K562 (cell line): Measurements from ENCODE around the gene NPAS1. TPM values are rescaled to one million over a fixed set of nuclear protein-coding genes. Genes with fewer than 3 reads are reported as not detected.

ENCODE experiments used
- ATAC-seq: fragments of 200-7000 bp; cut with Tn5 transposase; 3 replicates; pipeline ENCODE4 v1.9.1; 2020; ENCODE audit warnings: moderate library complexity
- BruUV-seq: library from RNA; stranded (reverse); fragments of 400-500 nt; replicated peaks from 2 replicates; lab custom pipeline; 2021; lab: Mats Ljungman, UMichigan
- CTCF ChIA-PET: fragments of 300-600 bp; formaldehyde crosslinking; extraction: SDS; loops from one replicate; lab custom pipeline; 2021; ENCODE audit warnings: low intra/inter-chr PET ratio; lab: Yijun Ruan, JAX
- POLR2A ChIA-PET: fragments of 300-600, 350-650 bp; sonication (Branson Sonifier 250); formaldehyde crosslinking; extraction: SDS; loops from one replicate; lab custom pipeline; 2021; ENCODE audit warnings: antibody characterized with exemption, inconsistent platforms; lab: Yijun Ruan, JAX
- DNase-seq, 4 experiments: peaks; one replicate each; pipeline versions ENCODE4 v3.0.0 to v3.0.0-alpha.2; 2011 to 2018; ENCODE audit warnings: low spot score in 3 of 4, mixed read lengths in 3 of 4; ENCODE audit errors: extremely low read depth in 1 of 4
- FAIRE-seq: peaks from 2 replicates; lab custom pipeline; 2011; peaks lifted over from hg19 to GRCh38; lab: Jason Lieb, UNC
- H2AFZ ChIP-seq: 2 replicates; pipeline ENCODE4 v1.6.0; 2011; ENCODE audit warnings: low read depth, low read length, control low read depth, inconsistent platforms
- H3K27ac ChIP-seq: fragments of 200-600 bp; 3 replicates; pipeline ENCODE4 v1.8.0; 2011; ENCODE audit warnings: low read depth, mild to moderate bottlenecking, control low read depth, inconsistent platforms, low read length, moderate library complexity, mixed read lengths; ENCODE audit errors: extremely low read depth
- H3K27me3 ChIP-seq, 2 experiments: fragments of 300-600 bp in 1 of 2; 2 replicates in 1 of 2; 3 replicates in 1 of 2; pipeline versions ENCODE4 v1.6.0 to v1.8.0; 2011; ENCODE audit warnings: inconsistent platforms in 2 of 2, low read length in 2 of 2, mild to moderate bottlenecking in 1 of 2, mixed read lengths in 1 of 2, moderate library complexity in 1 of 2; ENCODE audit not compliant: control insufficient read depth in 2 of 2, insufficient read depth in 2 of 2
- H3K36me3 ChIP-seq: fragments of 300-600 bp; 3 replicates; pipeline ENCODE4 v1.8.0; 2011; ENCODE audit warnings: mild to moderate bottlenecking, low read length, inconsistent platforms; ENCODE audit not compliant: control insufficient read depth, insufficient read depth
- H3K4me1 ChIP-seq, 2 experiments: fragments of 200-600 bp in 1 of 2; replicated peaks in 1 of 2; 2 replicates in 1 of 2; 3 replicates in 1 of 2; pipeline versions ENCODE4 v1.5.1 to v1.8.0; 2011; ENCODE audit warnings: inconsistent platforms in 2 of 2, low read length in 2 of 2, mild to moderate bottlenecking in 1 of 2, mixed read lengths in 1 of 2, moderate library complexity in 1 of 2; ENCODE audit not compliant: control insufficient read depth in 2 of 2, insufficient read depth in 2 of 2
- H3K4me2 ChIP-seq: 2 replicates; pipeline ENCODE4 v1.6.1; 2011; ENCODE audit warnings: low read length, control low read depth, inconsistent platforms, mixed read lengths; ENCODE audit not compliant: insufficient read depth
- H3K4me3 ChIP-seq: fragments of 200-600 bp; sonication (generic), shearing (Covaris generic); 2 replicates; pipeline ENCODE4 v1.5.1; 2016; ENCODE audit warnings: control low read depth, inconsistent platforms
- H3K79me2 ChIP-seq: fragments of 200-600 bp; 3 replicates; pipeline ENCODE4 v1.8.0; 2011; ENCODE audit warnings: low read length, inconsistent platforms; ENCODE audit not compliant: control insufficient read depth, insufficient read depth
- H3K9ac ChIP-seq, 2 experiments: 2 replicates each; pipeline versions ENCODE4 v1.6.0 to v1.6.1; 2011; ENCODE audit warnings: low read depth in 2 of 2, low read length in 2 of 2, control low read depth in 1 of 2, inconsistent platforms in 1 of 2, mild to moderate bottlenecking in 1 of 2, mixed read lengths in 1 of 2; ENCODE audit not compliant: insufficient read depth in 1 of 2
- H3K9me1 ChIP-seq: one replicate; pipeline ENCODE4 v1.6.0; 2011; ENCODE audit warnings: inconsistent platforms, mild to moderate bottlenecking, low read length, moderate library complexity; ENCODE audit not compliant: control insufficient read depth, insufficient read depth
- H3K9me3 ChIP-seq: replicated peaks from 2 replicates; pipeline ENCODE4 v1.5.1; 2011; ENCODE audit warnings: low read depth, low read length, inconsistent platforms; ENCODE audit not compliant: control insufficient read depth, insufficient read depth
- H4K20me1 ChIP-seq: replicated peaks from 2 replicates; pipeline ENCODE4 v1.6.1; 2011; ENCODE audit warnings: low read length, inconsistent platforms, mixed read lengths; ENCODE audit not compliant: control insufficient read depth, insufficient read depth
- CBFA2T2 ChIP-seq: fragments of 450-650 bp; conservative IDR thresholded peaks from 2 replicates; pipeline ENCODE4 v1.6.1; 2017; ENCODE audit warnings: mild to moderate bottlenecking
- HDAC8 ChIP-seq: fragments of 450-650 bp; IDR thresholded peaks from 2 replicates; pipeline ENCODE4 v1.6.1; 2016; ENCODE audit warnings: mild to moderate bottlenecking, missing genetic modification characterization, moderate library complexity, missing compliant biosample characterization
- MAFF ChIP-seq: IDR thresholded peaks from 2 replicates; pipeline ENCODE4 v1.6.1; 2012; ENCODE audit warnings: low read length, improper control_type of control experiment
- MYC ChIP-seq, 2 experiments: fragments of 250-450 bp in 1 of 2; sonication (Bioruptor Pico) in 1 of 2; IDR thresholded peaks; 2 replicates each; pipeline versions ENCODE4 v1.5.1 to v1.6.1; 2012 to 2021; ENCODE audit warnings: low read depth in 2 of 2, borderline replicate concordance in 1 of 2, improper control_type of control experiment in 1 of 2, low read length in 1 of 2, mild to moderate bottlenecking in 1 of 2, moderate library complexity in 1 of 2
- NCOA2 ChIP-seq, 2 experiments: fragments of 450-650 bp; IDR thresholded peaks; 2 replicates each; pipeline ENCODE4 v1.6.1; 2018; ENCODE audit warnings: mild to moderate bottlenecking in 2 of 2, moderate library complexity in 1 of 2; ENCODE audit not compliant: partially characterized antibody in 2 of 2
- NFXL1 ChIP-seq: fragments of 450-650 bp; formaldehyde crosslinking; IDR thresholded peaks from 2 replicates; pipeline ENCODE4 v1.4.0; 2021; ENCODE audit warnings: mild to moderate bottlenecking
- NR2F6 ChIP-seq: fragments of 450-650 bp; formaldehyde crosslinking; IDR thresholded peaks from 2 replicates; pipeline ENCODE4 v1.4.0; 2020; ENCODE audit warnings: mild to moderate bottlenecking
- RBFOX2 ChIP-seq: fragments of 200-400 bp; formaldehyde crosslinking; IDR thresholded peaks from 2 replicates; pipeline ENCODE4 v1.6.1; 2017; ENCODE audit warnings: low read depth, mild to moderate bottlenecking, low read length, moderate library complexity
- SMARCA4 ChIP-seq: fragments of 450-650 bp; IDR thresholded peaks from 2 replicates; pipeline ENCODE4 v1.6.1; 2016
- ZBTB49 ChIP-seq: sonication (generic); formaldehyde crosslinking; IDR thresholded peaks from 2 replicates; pipeline ENCODE4 v1.8.0; 2022; ENCODE audit warnings: missing genetic modification reagents, mild to moderate bottlenecking, borderline replicate concordance
- ZNF143 ChIP-seq: sonication (generic); formaldehyde crosslinking; IDR thresholded peaks from 2 replicates; pipeline ENCODE4 v1.9.0; 2022; ENCODE audit warnings: mild to moderate bottlenecking, missing genetic modification reagents
- ZNF224 ChIP-seq: sonication (generic); formaldehyde crosslinking; IDR thresholded peaks from 2 replicates; pipeline ENCODE4 v1.8.0; 2022; ENCODE audit warnings: mild to moderate bottlenecking, missing genetic modification reagents
- ZNF263 ChIP-seq: sonication (generic); formaldehyde crosslinking; IDR thresholded peaks from 2 replicates; pipeline ENCODE4 v1.8.0; 2022; ENCODE audit warnings: mild to moderate bottlenecking, missing genetic modification reagents, borderline replicate concordance
- ZNF316 ChIP-seq: fragments of 450-650 bp; IDR thresholded peaks from 2 replicates; pipeline ENCODE4 v1.6.1; 2016
- ZNF707 ChIP-seq: fragments of 250-450 bp; sonication (Bioruptor Pico); conservative IDR thresholded peaks from 2 replicates; pipeline ENCODE4 v1.8.0; 2022; ENCODE audit warnings: inconsistent platforms, mild to moderate bottlenecking, moderate library complexity
- ZNF830 ChIP-seq: fragments of 250-450 bp; sonication (Bioruptor Pico); IDR thresholded peaks from 2 replicates; pipeline ENCODE4 v1.5.0; 2021; ENCODE audit warnings: mild to moderate bottlenecking
- WGBS: fragments of 100-300 bp; shearing (Covaris generic); methylation state at CpG from one replicate; pipeline ENCODE4 v1.1.6; 2016; ENCODE audit warnings: low coverage, mixed read lengths; ENCODE audit not compliant: insufficient coverage; ENCODE audit errors: missing lambda C conversion rate; 5-methylcytosine and 5-hydroxymethylcytosine counted together
- in situ Hi-C: fragments of 300-500 bp; cut with MboI; formaldehyde crosslinking; loops from 4 replicates; pipeline ENCODE4 v1.15.0; 2018; ENCODE audit warnings: inconsistent platforms, mixed read lengths
- intact Hi-C: fragments of 100-400 bp; cut with micrococcal nuclease; formaldehyde crosslinking; loops from 2 replicates; pipeline ENCODE4 v1.14.2; 2022
- polyA plus RNA-seq, 8 experiments: library from polyadenylated mRNA; depleted of rRNA in 4 of 8; stranded (reverse) in 5 of 8; unstranded in 3 of 8; fragments of >200 nt; fragmentation: Nextera tagmentation in 2 of 8; fragmentation: Illumina TruSeq in 1 of 8; extraction: Ambion mirVana in 2 of 8; extraction: Trizol in 1 of 8; gene quantifications; 2 replicates each; pipeline versions ENCODE4 v1.2.1 to v1.2.3, GENCODE V29; 2011 to 2014; ENCODE audit warnings: inconsistent platforms in 1 of 8, missing spikeins in 1 of 8
- total RNA-seq, 7 experiments: library from RNA; depleted of rRNA in 6 of 7; stranded (reverse); fragments of >200 nt in 6 of 7; fragmentation: Illumina TruSeq in 2 of 7; extraction: Trizol in 2 of 7; gene quantifications; 2 replicates each; pipeline versions ENCODE4 v1.2.1 to v1.2.3, GENCODE V29; 2011 to 2021; ENCODE audit warnings: low replicate concordance in 1 of 7

Gene NPAS1
- total and polyA plus RNA-seq, 9 of the 15 experiments (the other 6 are each of a cell fraction or from before 2014, with no cell fraction given) = 0.58 to 5.3 (median 2.0) TPM; not detected in 2

GRCh38 chr19:46980761-46981160 lies 38.9 kb upstream of the NPAS1 start (continued):
- no peak for TF ChIP-seq RBFOX2
- no peak for TF ChIP-seq ZNF263 (CRISPR knock-in tag)

GRCh38 chr19:46981286-46981945 lies 38.2 kb upstream of the NPAS1 start:
- H3K4me2 ChIP-seq = no peak overlapping the region
- H2AFZ ChIP-seq = no peak overlapping the region
- TF ChIP-seq NFXL1 (CRISPR knock-in tag) = no peak
- TF ChIP-seq CBFA2T2 = no peak
- TF ChIP-seq ZNF143 (CRISPR knock-in tag) = no peak
- no peak for TF ChIP-seq ZNF707 (CRISPR knock-in tag)
- TF ChIP-seq ZBTB49 (CRISPR knock-in tag) = no peak
- no peak for TF ChIP-seq ZNF316
- no peak for TF ChIP-seq NCOA2 (IDR thresholded peaks at IDR 0.05; ENCODE audit: partially characterized antibody in 2 of 2)
- no peak for TF ChIP-seq NR2F6 (CRISPR knock-in tag)
- TF ChIP-seq MYC (IDR thresholded peaks at IDR 0.05; ENCODE audit: low read depth, low read length) = no peak
- TF ChIP-seq MYC (CRISPR knock-in tag; IDR thresholded peaks at IDR 0.05; ENCODE audit: borderline replicate concordance, low read depth) = no peak
- no peak for TF ChIP-seq MAFF
- no peak for TF ChIP-seq SMARCA4
- TF ChIP-seq ZNF830 (CRISPR knock-in tag) = no peak
- TF ChIP-seq HDAC8 (tag) = no peak
- TF ChIP-seq ZNF224 (CRISPR knock-in tag) = no peak
- no TSS peak for BruUV-seq
- peaks cover 3% of the 10 kb centered on the region for H3K9me1 ChIP-seq
- H3K4me1 ChIP-seq = peaks cover 13 to 15% of the 10 kb centered on the region in 2 experiments
- H4K20me1 ChIP-seq = peaks cover 9% of the 10 kb centered on the region
- in situ Hi-C loops = no loop called here
- H3K27ac ChIP-seq = no peak overlapping the region
- no peak overlapping the region for H3K9ac ChIP-seq
- H3K79me2 ChIP-seq = no peaks in the 10 kb centered on the region; the same call in 2 of the 3 replicates
- no peaks in the 10 kb centered on the region; the same call in 1 of the 3 replicates for H3K36me3 ChIP-seq
- ATAC-seq = no peak
- POLR2A ChIA-PET = interaction anchor here (1.0 kb wide), 1 partner anchor 9 kb away, joined by 3 read pairs; no protein-coding TSS in a partner anchor
- DNase-seq = no peak
- FAIRE-seq = no peak
- no peaks in the 10 kb centered on the region for H3K27me3 ChIP-seq
- intact Hi-C loops = no loop called here
- 86% methylated on average over 7 of the region's 8 CpGs for WGBS
- no peaks in the 10 kb centered on the region for H3K9me3 ChIP-seq
- CTCF ChIA-PET = no interaction called here
- no peak overlapping the region for H3K4me3 ChIP-seq
